Transverse colon (tissue), 4 donors: ENCODE data around the gene MAP3K14.

ENCODE experiments used
- CTCF ChIP-seq, 5 experiments: fragments of 200-600 bp in 3 of 5; fragments of 450-650 bp in 2 of 5; sonication (generic) in 3 of 5; IDR thresholded peaks; 1 replicate in 2 of 5; 2 replicates in 3 of 5; pipeline ENCODE4 v1.5.1; 2016 to 2017; ENCODE audit warnings: antibody characterized with exemption in 5 of 5, inconsistent platforms in 3 of 5, mild to moderate bottlenecking in 2 of 5, moderate library complexity in 1 of 5
- EP300 ChIP-seq: sonication (generic); formaldehyde crosslinking; IDR thresholded peaks from one replicate; pipeline ENCODE4 v1.6.1; 2017; ENCODE audit warnings: antibody characterized with exemption, low read depth
- POLR2A ChIP-seq: fragments of 450-650 bp; IDR thresholded peaks from one replicate; pipeline ENCODE4 v1.6.1; 2016; ENCODE audit warnings: antibody characterized with exemption, mild to moderate bottlenecking, moderate library complexity
- POLR2AphosphoS5 ChIP-seq, 3 donors: sonication (generic); formaldehyde crosslinking; IDR thresholded peaks; one replicate each; pipeline ENCODE4 v1.6.1; 2016; ENCODE audit warnings: antibody characterized with exemption in 3 of 3

- no peak for TF ChIP-seq CTCF (IDR thresholded peaks at IDR 0.05)
- TF ChIP-seq POLR2A: no peak
- no peak for TF ChIP-seq EP300
- no peak for TF ChIP-seq POLR2AphosphoS5 (IDR thresholded peaks at IDR 0.05)
These were observed 10.7 kb downstream of the MAP3K14 start for GRCh38 chr17:45306094-45306493.
